ENCODE measurements around the gene PRPF8. TPM values are rescaled to one million over a fixed set of nuclear protein-coding genes. Genes with fewer than 3 reads are reported as not detected.
"Not testable (repeated sequence)": the region's sequence is repeated elsewhere in the genome, so short reads cannot be mapped to it uniquely, and the experiment has no call there.

Gene PRPF8
- total RNA-seq, 4 donors from 2014 or later = 186 to 341 (median 220) TPM

DNA sequence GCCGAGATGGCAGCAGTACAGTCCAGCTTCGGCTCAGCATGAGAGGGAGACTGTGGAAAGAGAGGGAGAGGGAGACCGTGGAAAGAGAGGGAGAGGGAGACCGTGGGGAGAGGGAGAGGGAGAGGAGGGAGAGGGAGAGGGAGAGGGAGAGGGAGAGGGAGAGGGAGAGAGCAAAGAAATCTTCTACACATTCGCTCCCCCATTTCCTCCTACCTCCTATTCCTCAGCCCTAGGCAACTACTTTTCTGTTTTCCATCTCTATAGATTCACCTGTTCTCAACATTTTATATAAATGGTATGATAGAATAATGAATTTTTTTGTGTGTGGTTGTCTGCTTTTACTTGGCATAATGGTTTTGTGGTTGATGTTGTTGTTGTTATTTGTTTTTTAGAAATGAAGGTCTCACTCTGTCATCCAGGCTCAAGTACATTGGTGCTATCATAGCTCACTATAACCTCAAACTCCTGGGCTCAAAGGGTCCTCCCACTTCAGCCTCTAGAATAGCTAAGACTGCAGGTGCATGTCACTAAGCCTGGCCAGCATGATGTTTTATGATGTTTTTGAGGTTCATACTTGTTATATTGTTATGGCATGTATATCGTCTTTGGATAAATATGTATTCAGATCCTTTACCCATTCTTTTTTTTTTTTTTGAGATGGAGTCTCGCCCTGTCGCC, 6.0 kb upstream of the PRPF8 start:
- WGBS = 78% methylated on average over 7 of the region's 8 CpGs

DNA sequence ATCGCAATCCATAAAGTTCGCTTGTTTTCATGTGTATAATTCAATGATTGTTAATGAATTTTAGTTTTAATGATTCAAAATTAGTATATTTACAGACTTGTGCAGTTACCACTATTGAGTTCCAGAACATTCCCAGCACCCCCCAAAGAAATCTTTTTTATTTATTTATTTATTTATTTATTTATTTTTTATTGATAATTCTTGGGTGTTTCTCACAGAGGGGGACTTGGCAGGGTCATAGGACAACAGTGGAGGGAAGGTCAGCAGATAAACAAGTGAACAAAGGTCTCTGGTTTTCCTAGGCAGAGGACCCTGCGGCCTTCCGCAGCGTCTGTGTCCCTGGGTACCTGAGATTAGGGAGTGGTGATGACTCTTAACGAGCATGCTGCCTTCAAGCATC, 3.7 kb upstream of the PRPF8 start:
- H3K27ac ChIP-seq; H3K27me3 ChIP-seq; H3K4me3 ChIP-seq; H3K9me3 ChIP-seq; H3K36me3 ChIP-seq; DNase-seq (ENCODE audit: low spot score in 2 of 2): not testable (repeated sequence)
- peaks cover 11% of the 10 kb centered on the region for H3K4me1 ChIP-seq
- WGBS = 81% methylated on average over 6 of the region's 6 CpGs

More for the DNA sequence above, 6.0 kb upstream of the PRPF8 start:
- Histone ChIP-seq H3K4me3 (no peak overlapping the region), H3K9me3 (no peaks in the 10 kb centered on the region), H3K27ac (no peak overlapping the region), H3K36me3 (no peaks in the 10 kb centered on the region), H3K4me1 (no peaks in the 10 kb centered on the region), H3K27me3 (no peaks in the 10 kb centered on the region)
- DNase-seq (ENCODE audit: low spot score in 2 of 2) = no peak
- no peak for TF ChIP-seq POLR2A (IDR thresholded peaks at IDR 0.05)
- no peak for TF ChIP-seq POLR2AphosphoS5 (IDR thresholded peaks at IDR 0.05)
- TF ChIP-seq EP300 (IDR thresholded peaks at IDR 0.05) = no peak
- no peak for TF ChIP-seq CTCF (IDR thresholded peaks at IDR 0.05)

- no peaks in the 10 kb centered on the region for H3K9me3 ChIP-seq
- H3K27me3 ChIP-seq = no peaks in the 10 kb centered on the region
- TF ChIP-seq POLR2A (IDR thresholded peaks at IDR 0.05) (no peak), CTCF (IDR thresholded peaks at IDR 0.05) (no peak), EP300 (IDR thresholded peaks at IDR 0.05) (no peak), POLR2AphosphoS5 (IDR thresholded peaks at IDR 0.05) (no peak)
- H3K27ac ChIP-seq = no peak overlapping the region
- WGBS = 88% methylated on average over 7 of the region's 7 CpGs
- peaks cover 21% of the 10 kb centered on the region for H3K36me3 ChIP-seq
- no peak overlapping the region for H3K4me3 ChIP-seq
- H3K4me1 ChIP-seq = peaks cover 25% of the 10 kb centered on the region
- DNase-seq (ENCODE audit: low spot score in 2 of 2) = no peak
These were observed 1.4 kb upstream of the PRPF8 start for GRCh38 chr17:1686086-1686485.

DNA sequence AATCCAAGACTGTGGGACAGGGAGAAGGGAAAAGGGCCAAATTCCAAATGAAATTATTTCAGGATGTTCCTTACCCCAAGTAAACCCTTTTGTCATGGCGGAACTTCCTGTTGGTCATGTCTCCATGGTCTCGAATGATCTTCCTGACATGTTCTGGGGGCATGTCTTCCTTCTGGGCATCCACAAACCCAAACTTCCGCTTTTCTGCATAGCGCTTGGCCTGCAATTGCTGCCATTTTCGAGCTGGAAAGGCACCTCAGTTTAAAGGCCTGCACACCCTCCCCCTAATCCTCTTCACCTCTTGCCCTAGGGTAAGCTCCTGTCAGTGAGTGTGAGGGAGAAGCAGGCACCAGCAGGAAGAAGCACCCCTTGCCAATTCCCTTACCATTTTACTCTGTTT, 1.2 kb downstream of the PRPF8 start:
- WGBS = 72% methylated on average over 5 of the region's 5 CpGs
- no peaks in the 10 kb centered on the region for H3K9me3 ChIP-seq
- peaks cover 25% of the 10 kb centered on the region for H3K4me1 ChIP-seq
- peak overlapping the region; percentile 96 for H3K27ac ChIP-seq
- H3K36me3 ChIP-seq = peaks cover 47% of the 10 kb centered on the region
- no peaks in the 10 kb centered on the region for H3K27me3 ChIP-seq
- H3K4me3 ChIP-seq = peak overlapping the region; percentile 82
- DNase-seq (ENCODE audit: low spot score in 2 of 2) = no peak
- TF ChIP-seq EP300 (IDR thresholded peaks at IDR 0.05) (no peak), POLR2A (IDR thresholded peaks at IDR 0.05) (no peak), CTCF (IDR thresholded peaks at IDR 0.05) (no peak), POLR2AphosphoS5 (IDR thresholded peaks at IDR 0.05) (no peak)

- Histone ChIP-seq H3K4me1 (no peaks in the 10 kb centered on the region), H3K4me3 (no peak overlapping the region), H3K9me3 (no peaks in the 10 kb centered on the region), H3K27me3 (no peaks in the 10 kb centered on the region), H3K36me3 (peaks cover 100% of the 10 kb centered on the region), H3K27ac (no peak overlapping the region)
- TF ChIP-seq EP300 (IDR thresholded peaks at IDR 0.05) (no peak), POLR2A (IDR thresholded peaks at IDR 0.05) (no peak), CTCF (IDR thresholded peaks at IDR 0.05) (no peak), POLR2AphosphoS5 (IDR thresholded peaks at IDR 0.05) (no peak)
- DNase-seq (ENCODE audit: low spot score in 2 of 2) = no peak
- 93% methylated on average over 13 of the region's 13 CpGs for WGBS
These were observed 8.3 kb downstream of the PRPF8 start for GRCh38 chr17:1676401-1676800.
